Measurements from ENCODE around the gene LSM4.

LSM4 gene

GRCh38 chr19:18269070-18269723 is 53.7 kb downstream of the LSM4 start:
- H3K4me3 ChIP-seq (replicated peaks; ENCODE audit: low read depth, low read length) = no peak overlapping the region
- no peak for TF ChIP-seq CTCF (IDR thresholded peaks at IDR 0.05; ENCODE audit: low read length, missing control alignments)
- no peak for DNase-seq (ENCODE audit: low read depth)

DNA sequence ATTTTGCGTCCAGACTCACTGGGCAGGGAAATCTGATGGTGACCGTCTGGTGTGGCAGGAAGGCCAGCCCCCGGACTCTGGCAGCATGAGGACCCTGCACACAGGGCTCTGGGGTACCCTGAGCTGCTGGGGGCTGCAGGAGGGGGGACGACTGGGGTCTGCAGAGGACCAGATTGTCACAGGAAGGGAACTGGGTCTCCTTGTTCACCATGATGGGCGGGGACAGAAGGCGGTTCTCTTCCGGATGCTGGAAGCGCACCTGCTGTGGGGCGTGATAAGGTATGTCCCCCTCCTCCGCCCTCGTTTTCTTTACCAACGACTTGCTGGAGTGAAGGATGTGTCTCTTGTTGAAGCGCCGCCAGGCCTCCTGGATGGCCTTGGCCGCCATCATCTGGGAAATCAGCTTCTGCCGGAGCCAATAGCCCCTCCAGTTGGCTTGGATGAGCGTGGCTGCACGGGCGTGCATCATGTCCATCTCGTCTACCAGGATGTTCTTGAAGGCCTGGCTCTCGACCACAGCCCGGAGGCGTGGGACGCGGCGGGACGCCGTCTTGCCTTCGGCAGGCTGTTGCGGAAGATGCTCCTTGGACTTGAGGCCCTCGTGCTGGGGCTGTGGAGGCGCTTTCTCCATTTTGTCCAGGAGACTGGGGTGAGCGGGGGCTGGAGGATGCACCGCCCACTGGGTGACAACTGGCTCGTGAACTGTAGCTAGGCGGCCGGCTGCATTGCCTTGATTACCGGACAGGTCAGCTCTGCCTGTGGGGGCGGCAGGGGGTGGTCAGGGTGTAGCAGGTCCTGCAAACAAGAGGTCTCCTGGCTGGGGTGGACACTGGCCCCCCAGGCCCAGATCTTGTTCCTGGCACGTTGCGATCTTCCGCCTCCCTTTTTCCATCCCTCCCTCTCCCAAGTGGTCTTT is 55.8 kb downstream of the LSM4 start:
- no peak for TF ChIP-seq CTCF (IDR thresholded peaks at IDR 0.05; ENCODE audit: low read length, missing control alignments)
- H3K4me3 ChIP-seq (replicated peaks; ENCODE audit: low read depth, low read length) = no peak overlapping the region
- DNase-seq (ENCODE audit: low read depth) = no peak

- no peak for TF ChIP-seq CTCF (IDR thresholded peaks at IDR 0.05; ENCODE audit: low read length, missing control alignments)
- no peak for DNase-seq (ENCODE audit: low read depth)
Observed at GRCh38 chr19:18265582-18265981, 57.3 kb downstream of the LSM4 start.

GRCh38 chr19:18264971-18265540 is 57.8 kb downstream of the LSM4 start:
- DNase-seq (ENCODE audit: low read depth) = no peak
- no peak overlapping the region for H3K4me3 ChIP-seq (replicated peaks; ENCODE audit: low read depth, low read length)
- TF ChIP-seq CTCF (IDR thresholded peaks at IDR 0.05; ENCODE audit: low read length, missing control alignments) = no peak

More at GRCh38 chr19:18265582-18265981, 57.3 kb downstream of the LSM4 start:
- no peak overlapping the region for H3K4me3 ChIP-seq (replicated peaks; ENCODE audit: low read depth, low read length)

DNA sequence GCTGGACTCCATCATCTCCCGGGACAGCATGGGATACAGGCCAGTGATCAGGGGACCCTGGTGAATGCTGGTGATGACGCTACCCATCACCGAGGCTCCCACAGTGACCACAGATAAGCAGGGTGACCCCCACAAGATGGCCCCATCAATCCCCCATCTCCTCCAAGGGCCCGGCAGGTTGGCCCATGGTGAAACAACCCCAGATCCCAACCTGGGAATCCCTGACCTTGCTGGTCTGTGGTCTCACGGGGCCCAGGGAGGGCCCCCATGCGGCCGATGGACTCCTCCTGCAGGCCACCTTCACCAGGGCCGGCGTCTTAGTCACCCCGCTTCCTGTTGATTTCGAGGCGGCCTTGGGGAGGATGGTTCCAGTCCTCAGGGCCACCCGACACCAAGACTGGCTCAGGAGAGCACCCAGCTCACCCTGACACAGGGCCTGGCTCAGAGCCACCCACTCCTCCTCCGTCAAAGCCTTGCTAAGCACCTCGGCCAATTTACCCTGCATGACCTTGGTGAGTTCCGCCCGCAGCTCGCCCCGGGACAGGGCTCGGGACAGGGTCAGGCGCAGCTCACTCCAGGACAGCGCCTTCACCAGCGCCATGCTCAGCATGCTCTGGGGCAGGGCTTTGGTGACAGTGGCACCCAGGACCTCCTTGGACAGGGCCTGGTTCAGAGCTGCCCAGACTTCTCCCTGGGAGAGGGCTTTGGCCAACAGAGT is 58.6 kb downstream of the LSM4 start:
- no peak for TF ChIP-seq CTCF (IDR thresholded peaks at IDR 0.05; ENCODE audit: low read length, missing control alignments)
- DNase-seq (ENCODE audit: low read depth) = no peak
- no peak overlapping the region for H3K4me3 ChIP-seq (replicated peaks; ENCODE audit: low read depth, low read length)

GRCh38 chr19:18263324-18264136 is 59.3 kb downstream of the LSM4 start:
- no peak for TF ChIP-seq CTCF (IDR thresholded peaks at IDR 0.05; ENCODE audit: low read length, missing control alignments)
- H3K4me3 ChIP-seq (replicated peaks; ENCODE audit: low read depth, low read length) = no peak overlapping the region
- no peak for DNase-seq (ENCODE audit: low read depth)
